Mammary epithelial cell (primary cell): ENCODE results near the gene PEX11A.

ENCODE experiments used
- EZH2 ChIP-seq: IDR thresholded peaks from 2 replicates; pipeline ENCODE4 v1.6.1; 2012; ENCODE audit warnings: low read length, inconsistent platforms, borderline replicate concordance
- TF ChIP-seq, protein P1 (sequence below), 2 donors: IDR thresholded peaks in 1 of 2; conservative IDR thresholded peaks in 1 of 2; 2 replicates each; pipeline ENCODE4 v1.5.1; 2011 to 2012; ENCODE audit warnings: inconsistent platforms in 2 of 2, low read length in 2 of 2, mild to moderate bottlenecking in 2 of 2, control low read depth in 1 of 2, low read depth in 1 of 2; ENCODE audit not compliant: insufficient read depth in 1 of 2; ENCODE audit errors: extremely low read depth in 1 of 2

DNA sequence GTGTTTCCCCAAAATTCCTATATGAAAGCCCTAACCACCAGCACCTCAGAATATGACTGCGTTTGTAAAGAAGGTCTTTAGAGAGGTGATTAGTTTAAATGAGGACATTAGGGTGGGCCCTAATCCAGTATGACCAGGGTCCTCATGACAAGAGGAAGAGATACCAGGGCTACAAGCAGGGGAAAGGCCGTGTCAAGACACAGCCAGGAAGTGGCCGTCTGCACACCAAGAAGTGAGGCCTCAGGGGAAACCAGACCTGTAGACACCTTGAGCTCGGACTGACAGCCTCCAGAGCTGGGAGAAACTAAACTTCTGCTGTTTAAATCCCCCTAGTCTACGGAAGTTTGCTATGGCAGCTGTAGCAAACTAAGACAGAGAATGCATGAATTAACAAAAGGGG lies 49.5 kb downstream of the PEX11A start:
- TF ChIP-seq, protein P1, sequence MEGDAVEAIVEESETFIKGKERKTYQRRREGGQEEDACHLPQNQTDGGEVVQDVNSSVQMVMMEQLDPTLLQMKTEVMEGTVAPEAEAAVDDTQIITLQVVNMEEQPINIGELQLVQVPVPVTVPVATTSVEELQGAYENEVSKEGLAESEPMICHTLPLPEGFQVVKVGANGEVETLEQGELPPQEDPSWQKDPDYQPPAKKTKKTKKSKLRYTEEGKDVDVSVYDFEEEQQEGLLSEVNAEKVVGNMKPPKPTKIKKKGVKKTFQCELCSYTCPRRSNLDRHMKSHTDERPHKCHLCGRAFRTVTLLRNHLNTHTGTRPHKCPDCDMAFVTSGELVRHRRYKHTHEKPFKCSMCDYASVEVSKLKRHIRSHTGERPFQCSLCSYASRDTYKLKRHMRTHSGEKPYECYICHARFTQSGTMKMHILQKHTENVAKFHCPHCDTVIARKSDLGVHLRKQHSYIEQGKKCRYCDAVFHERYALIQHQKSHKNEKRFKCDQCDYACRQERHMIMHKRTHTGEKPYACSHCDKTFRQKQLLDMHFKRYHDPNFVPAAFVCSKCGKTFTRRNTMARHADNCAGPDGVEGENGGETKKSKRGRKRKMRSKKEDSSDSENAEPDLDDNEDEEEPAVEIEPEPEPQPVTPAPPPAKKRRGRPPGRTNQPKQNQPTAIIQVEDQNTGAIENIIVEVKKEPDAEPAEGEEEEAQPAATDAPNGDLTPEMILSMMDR (conservative IDR thresholded peaks at IDR 0.05 in 1 of 2, IDR thresholded peaks at IDR 0.05 in 1 of 2; ENCODE audit: extremely low read depth in 1 of 2, insufficient read depth in 1 of 2, low read depth in 1 of 2, low read length in 2 of 2) = no peak
- TF ChIP-seq EZH2 = no peak
